HUDEP-2 (cell line): ENCODE measurements around the gene TMEM214.
A peak's percentile ranks its signal among the peaks of the same experiment; 100 is the strongest.
"Not testable (repeated sequence)": the region's sequence is repeated elsewhere in the genome, so short reads cannot be mapped to it uniquely, and the experiment has no call there.

Experiments used
- DNase-seq, 76 experiments: peaks; one replicate each; lab custom pipeline; 2025; ENCODE audit not compliant: unreplicated experiment in 76 of 76; lab: John Stamatoyannopoulos, UW

Gene TMEM214

GRCh38 chr2:27065128-27065527 lies 32.4 kb downstream of the TMEM214 start:
- no peak for DNase-seq

- DNase-seq, result no peak
These were observed 34.6 kb downstream of the TMEM214 start for GRCh38 chr2:27067385-27067784.

GRCh38 chr2:27069436-27069835 lies 36.7 kb downstream of the TMEM214 start:
- no peak for DNase-seq

GRCh38 chr2:27069961-27070618 lies 37.3 kb downstream of the TMEM214 start:
- DNase-seq, result no peak

GRCh38 chr2:27070653-27071276 lies 38.0 kb downstream of the TMEM214 start:
- no peak for DNase-seq

GRCh38 chr2:27071277-27071989 lies 38.7 kb downstream of the TMEM214 start, which contains the start of gene OST4:
TSS of gene OST4 (minus strand) at chr2:27071654.
- DNase-seq, result peak in 74 of 76 experiments; percentile 30 to 93 (median 83)

- no peak for DNase-seq
These were observed 39.4 kb downstream of the TMEM214 start for GRCh38 chr2:27071990-27072830.

- no peak for DNase-seq
These were observed 40.2 kb downstream of the TMEM214 start for GRCh38 chr2:27072920-27073319.

GRCh38 chr2:27073782-27074181 lies 41.0 kb downstream of the TMEM214 start:
- no peak for DNase-seq

- DNase-seq, result no peak
These were observed 42.2 kb downstream of the TMEM214 start for GRCh38 chr2:27074738-27075565.

GRCh38 chr2:27075566-27075871 lies 42.8 kb downstream of the TMEM214 start:
- not testable (repeated sequence) for DNase-seq

GRCh38 chr2:27076323-27076722 lies 43.6 kb downstream of the TMEM214 start:
- no peak for DNase-seq

GRCh38 chr2:27077231-27077630 lies 44.5 kb downstream of the TMEM214 start:
- DNase-seq, result no peak

- no peak for DNase-seq
These were observed 45.8 kb downstream of the TMEM214 start, which contains the start of gene EMILIN1 for GRCh38 chr2:27078267-27079194. TSS of gene EMILIN1 (plus strand) at chr2:27078615. CDS start at chr2:27079066, 451 bp downstream.

GRCh38 chr2:27079233-27080139 lies 46.7 kb downstream of the TMEM214 start:
- DNase-seq, result no peak

- DNase-seq, result no peak
These were observed 47.3 kb downstream of the TMEM214 start for GRCh38 chr2:27080140-27080469.

- no peak for DNase-seq
These were observed 47.8 kb downstream of the TMEM214 start for GRCh38 chr2:27080603-27080936.
